GM12873 (cell line): ENCODE data around the gene ADCY5.

Source experiments
- CTCF ChIP-seq: IDR thresholded peaks from 2 replicates; pipeline ENCODE4 v1.5.1; 2012; ENCODE audit warnings: low read depth, mild to moderate bottlenecking, moderate library complexity, low read length, control low read depth; ENCODE audit not compliant: insufficient read depth; ENCODE audit errors: missing control alignments

Gene ADCY5

DNA sequence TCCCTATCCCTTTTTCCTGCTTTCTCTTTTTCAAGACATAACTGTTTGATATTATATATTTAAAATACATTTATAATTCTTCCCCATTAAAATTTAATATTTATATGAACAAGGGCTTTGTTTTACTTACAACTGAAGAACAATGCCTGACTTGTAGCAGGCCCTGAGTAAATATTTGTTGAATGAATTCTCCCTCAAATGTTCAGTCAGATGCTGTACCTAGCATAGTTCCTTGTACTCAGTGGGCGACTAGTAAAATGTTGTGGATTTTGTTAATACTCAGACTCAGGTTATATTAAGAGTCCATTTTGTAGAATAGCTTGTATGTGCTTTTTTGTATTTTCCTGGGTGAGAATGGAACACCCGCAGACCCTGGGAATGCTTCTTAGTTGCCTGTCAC, 178.1 kb downstream of the ADCY5 start:
- TF ChIP-seq CTCF = no peak

GRCh38 chr3:123267821-123268220, 181.1 kb downstream of the ADCY5 start:
- no peak for TF ChIP-seq CTCF

DNA sequence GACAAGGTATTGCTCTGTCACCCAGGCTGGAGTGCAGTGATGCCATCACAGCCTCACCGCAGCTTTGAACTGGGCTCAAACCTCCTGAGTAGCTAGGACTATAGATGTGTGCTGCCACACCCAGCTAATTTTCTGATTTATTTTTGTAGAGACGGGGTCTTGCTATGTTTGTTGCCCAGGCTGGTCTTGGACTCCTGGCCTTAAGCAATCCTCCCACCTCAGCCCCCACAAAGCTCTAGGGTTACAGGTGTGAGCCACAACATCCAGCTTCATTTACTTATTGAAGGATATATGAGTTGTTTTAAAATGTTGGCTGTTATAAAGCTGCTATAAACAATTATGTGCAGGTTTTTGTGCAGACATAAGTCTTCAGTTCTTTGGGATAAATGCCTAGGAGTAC, 184.9 kb downstream of the ADCY5 start:
- TF ChIP-seq CTCF = no peak

GRCh38 chr3:123262868-123263267, 186.0 kb downstream of the ADCY5 start:
- no peak for TF ChIP-seq CTCF

GRCh38 chr3:123262226-123262625, 186.7 kb downstream of the ADCY5 start:
- TF ChIP-seq CTCF = no peak

DNA sequence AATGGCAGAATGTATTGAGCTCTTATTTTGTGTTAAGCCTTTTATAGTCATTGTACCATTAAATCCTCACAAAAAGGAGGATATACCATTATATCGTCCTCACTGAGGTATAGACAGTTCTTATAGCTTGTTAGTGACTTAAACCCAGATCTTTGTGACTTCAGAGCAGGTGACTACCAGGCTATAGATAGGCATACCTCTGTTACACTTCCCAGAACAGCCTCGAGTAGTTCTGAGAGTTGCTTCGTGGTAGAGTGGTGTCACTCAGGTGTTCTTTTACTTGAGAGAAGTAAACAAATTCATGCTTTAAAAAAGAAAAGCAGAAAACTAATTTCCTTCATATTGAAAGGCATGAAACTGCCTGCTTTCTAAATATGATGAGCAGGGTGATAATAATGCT, 187.2 kb downstream of the ADCY5 start:
- TF ChIP-seq CTCF = no peak

- TF ChIP-seq CTCF = peak; percentile 39
Measured at GRCh38 chr3:123258811-123259420, 190.0 kb downstream of the ADCY5 start.
